ENCODE measurements around the gene MYH1. TPM values are rescaled to one million over a fixed set of nuclear protein-coding genes. Genes with fewer than 3 reads are reported as not detected.

The MYH1 gene
- total RNA-seq, 1 experiment from 2014 or later: not detected

DNA sequence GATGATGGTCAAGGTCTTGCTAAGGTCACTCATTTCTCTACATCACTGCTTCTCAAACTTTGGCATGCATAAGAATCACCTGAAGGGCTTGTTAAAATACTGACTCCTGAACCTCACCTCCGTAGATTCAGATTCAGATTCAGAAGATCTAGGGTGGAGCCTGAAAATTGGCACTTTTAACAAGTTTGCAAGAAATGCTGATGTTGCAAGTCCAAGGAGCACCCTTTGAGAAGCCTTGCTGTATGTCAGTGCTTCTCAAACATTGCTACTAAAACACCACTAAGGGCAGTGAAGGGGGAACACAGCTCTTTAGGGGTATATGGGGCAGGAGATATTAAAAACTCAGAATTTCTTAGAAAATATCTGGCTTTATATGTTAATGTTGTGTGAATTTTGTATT is 13.7 kb upstream of the MYH1 start:
- CTCF ChIA-PET: no interaction called here
- Mint-ChIP-seq H3K36me3 (ENCODE audit: insufficient read depth, unreplicated experiment) (no peaks in the 10 kb centered on the region), H3K27ac (ENCODE audit: unreplicated experiment) (no peak overlapping the region), H3K9me3 (ENCODE audit: low read depth, unreplicated experiment) (peaks cover 7% of the 10 kb centered on the region), H3K4me3 (ENCODE audit: low read depth, unreplicated experiment) (no peak overlapping the region), H3K4me1 (ENCODE audit: low read depth, unreplicated experiment) (no peaks in the 10 kb centered on the region), H3K27me3 (ENCODE audit: unreplicated experiment) (no peaks in the 10 kb centered on the region)
- no peak for DNase-seq
- TF ChIP-seq, protein P1, sequence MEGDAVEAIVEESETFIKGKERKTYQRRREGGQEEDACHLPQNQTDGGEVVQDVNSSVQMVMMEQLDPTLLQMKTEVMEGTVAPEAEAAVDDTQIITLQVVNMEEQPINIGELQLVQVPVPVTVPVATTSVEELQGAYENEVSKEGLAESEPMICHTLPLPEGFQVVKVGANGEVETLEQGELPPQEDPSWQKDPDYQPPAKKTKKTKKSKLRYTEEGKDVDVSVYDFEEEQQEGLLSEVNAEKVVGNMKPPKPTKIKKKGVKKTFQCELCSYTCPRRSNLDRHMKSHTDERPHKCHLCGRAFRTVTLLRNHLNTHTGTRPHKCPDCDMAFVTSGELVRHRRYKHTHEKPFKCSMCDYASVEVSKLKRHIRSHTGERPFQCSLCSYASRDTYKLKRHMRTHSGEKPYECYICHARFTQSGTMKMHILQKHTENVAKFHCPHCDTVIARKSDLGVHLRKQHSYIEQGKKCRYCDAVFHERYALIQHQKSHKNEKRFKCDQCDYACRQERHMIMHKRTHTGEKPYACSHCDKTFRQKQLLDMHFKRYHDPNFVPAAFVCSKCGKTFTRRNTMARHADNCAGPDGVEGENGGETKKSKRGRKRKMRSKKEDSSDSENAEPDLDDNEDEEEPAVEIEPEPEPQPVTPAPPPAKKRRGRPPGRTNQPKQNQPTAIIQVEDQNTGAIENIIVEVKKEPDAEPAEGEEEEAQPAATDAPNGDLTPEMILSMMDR (IDR thresholded peaks at IDR 0.05; ENCODE audit: unreplicated experiment): no peak
- BruUV-seq (replicated peaks): no TSS peak
- intact Hi-C loops (cut with micrococcal nuclease; ENCODE audit: unreplicated experiment): no loop called here

DNA sequence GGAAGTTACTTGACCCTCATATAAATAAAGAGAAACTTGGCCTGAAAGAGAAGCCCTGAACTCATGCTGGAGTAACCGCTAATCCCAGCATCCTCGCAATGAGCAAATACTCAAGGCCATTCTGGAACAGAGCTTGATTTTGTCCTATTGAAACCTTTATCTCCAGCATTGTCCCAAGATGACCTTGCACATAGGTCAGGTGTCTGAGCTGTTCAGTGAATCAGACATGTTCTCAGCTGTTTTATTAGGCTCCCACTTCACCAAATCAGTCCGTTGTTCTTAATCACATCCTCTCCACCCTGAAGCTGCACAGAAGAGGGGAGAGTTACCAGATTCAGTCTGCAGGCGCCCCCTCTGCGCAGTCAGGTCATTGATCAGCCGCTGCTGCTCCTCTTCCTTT is 9.1 kb upstream of the MYH1 start:
- no peaks in the 10 kb centered on the region for H3K4me1 Mint-ChIP-seq (ENCODE audit: low read depth, unreplicated experiment)
- peaks cover 12% of the 10 kb centered on the region for H3K9me3 Mint-ChIP-seq (ENCODE audit: low read depth, unreplicated experiment)
- H3K27me3 Mint-ChIP-seq (ENCODE audit: unreplicated experiment): no peaks in the 10 kb centered on the region
- TF ChIP-seq, protein P1 (IDR thresholded peaks at IDR 0.05; ENCODE audit: unreplicated experiment): no peak
- CTCF ChIA-PET: no interaction called here
- no peak overlapping the region for H3K4me3 Mint-ChIP-seq (ENCODE audit: low read depth, unreplicated experiment)
- intact Hi-C loops (cut with micrococcal nuclease; ENCODE audit: unreplicated experiment): no loop called here
- DNase-seq: no peak
- H3K27ac Mint-ChIP-seq (ENCODE audit: unreplicated experiment): no peak overlapping the region
- no TSS peak for BruUV-seq (replicated peaks)
- H3K36me3 Mint-ChIP-seq (ENCODE audit: insufficient read depth, unreplicated experiment): no peaks in the 10 kb centered on the region

DNA sequence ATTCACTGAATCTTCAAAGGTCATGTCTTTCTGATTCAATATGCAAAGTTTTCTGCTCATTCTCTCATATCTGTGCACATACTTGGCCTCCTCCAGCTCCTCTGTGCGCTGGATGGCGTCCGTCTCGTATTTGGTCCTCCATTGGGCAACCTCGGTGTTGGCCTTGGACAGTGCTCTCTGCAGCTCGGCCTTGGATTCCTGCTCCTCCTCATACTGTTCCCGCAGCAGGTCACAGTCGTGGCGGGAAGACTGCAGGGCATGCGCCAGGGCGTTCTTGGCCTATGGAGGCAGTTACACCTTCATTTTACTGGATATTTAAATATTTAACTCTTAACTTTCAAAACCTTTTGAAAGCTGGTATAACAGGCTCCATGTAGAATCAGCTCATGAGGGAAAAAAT is 8.2 kb upstream of the MYH1 start:
- Mint-ChIP-seq H3K27me3 (ENCODE audit: unreplicated experiment) (no peaks in the 10 kb centered on the region), H3K9me3 (ENCODE audit: low read depth, unreplicated experiment) (peaks cover 12% of the 10 kb centered on the region), H3K4me1 (ENCODE audit: low read depth, unreplicated experiment) (no peaks in the 10 kb centered on the region), H3K36me3 (ENCODE audit: insufficient read depth, unreplicated experiment) (no peaks in the 10 kb centered on the region), H3K4me3 (ENCODE audit: low read depth, unreplicated experiment) (no peak overlapping the region), H3K27ac (ENCODE audit: unreplicated experiment) (no peak overlapping the region)
- no TSS peak for BruUV-seq (replicated peaks)
- TF ChIP-seq, protein P1 (IDR thresholded peaks at IDR 0.05; ENCODE audit: unreplicated experiment): no peak
- CTCF ChIA-PET: no interaction called here
- DNase-seq: no peak
- intact Hi-C loops (cut with micrococcal nuclease; ENCODE audit: unreplicated experiment): no loop called here

DNA sequence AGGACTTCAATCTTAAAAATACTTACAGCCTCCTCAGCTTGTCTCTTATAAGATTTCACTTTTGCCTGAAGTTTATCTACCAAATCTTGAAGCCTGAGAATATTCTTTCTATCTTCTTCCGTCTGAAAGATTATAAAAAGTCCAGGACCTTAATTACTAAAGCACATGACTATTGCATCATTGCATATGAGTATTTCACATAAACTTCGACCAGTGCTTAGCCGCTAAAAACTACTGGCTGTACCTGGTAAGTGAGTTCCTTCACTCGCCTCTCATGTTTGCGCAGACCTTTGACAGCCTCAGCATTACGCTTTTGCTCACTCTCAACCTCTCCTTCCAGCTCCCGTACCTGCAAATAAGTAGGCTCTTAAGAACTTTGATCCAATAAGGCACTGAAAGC is 4.7 kb upstream of the MYH1 start:
- no peak for DNase-seq
- Mint-ChIP-seq H3K4me1 (ENCODE audit: low read depth, unreplicated experiment) (no peaks in the 10 kb centered on the region), H3K4me3 (ENCODE audit: low read depth, unreplicated experiment) (no peak overlapping the region), H3K9me3 (ENCODE audit: low read depth, unreplicated experiment) (peaks cover 5% of the 10 kb centered on the region), H3K27ac (ENCODE audit: unreplicated experiment) (no peak overlapping the region), H3K27me3 (ENCODE audit: unreplicated experiment) (no peaks in the 10 kb centered on the region), H3K36me3 (ENCODE audit: insufficient read depth, unreplicated experiment) (no peaks in the 10 kb centered on the region)
- no TSS peak for BruUV-seq (replicated peaks)
- CTCF ChIA-PET: no interaction called here
- TF ChIP-seq, protein P1 (IDR thresholded peaks at IDR 0.05; ENCODE audit: unreplicated experiment): no peak
- intact Hi-C loops (cut with micrococcal nuclease; ENCODE audit: unreplicated experiment): no loop called here

DNA sequence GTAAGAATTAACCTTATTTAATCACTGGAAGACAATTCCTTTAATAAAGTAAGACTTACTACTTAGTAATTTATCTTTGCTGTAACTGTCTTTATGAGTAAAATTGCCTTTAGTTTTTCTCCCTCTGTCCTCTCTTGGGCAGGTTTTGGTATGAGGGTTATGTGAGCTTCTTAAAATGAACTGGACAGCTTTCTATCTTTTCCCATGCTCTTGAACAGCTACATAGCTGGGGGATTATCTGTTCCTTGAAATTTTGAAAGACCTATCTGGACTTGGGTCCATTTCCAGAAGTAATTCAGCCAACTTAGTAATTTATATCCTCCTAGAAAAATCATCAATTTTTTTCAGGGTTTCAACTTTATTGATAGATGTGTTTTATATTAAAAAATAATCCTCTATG is 3.6 kb upstream of the MYH1 start:
- H3K27me3 Mint-ChIP-seq (ENCODE audit: unreplicated experiment): no peaks in the 10 kb centered on the region
- intact Hi-C loops (cut with micrococcal nuclease; ENCODE audit: unreplicated experiment): no loop called here
- no peak overlapping the region for H3K27ac Mint-ChIP-seq (ENCODE audit: unreplicated experiment)
- H3K4me1 Mint-ChIP-seq (ENCODE audit: low read depth, unreplicated experiment): no peaks in the 10 kb centered on the region
- no TSS peak for BruUV-seq (replicated peaks)
- DNase-seq: no peak
- peaks cover 5% of the 10 kb centered on the region for H3K9me3 Mint-ChIP-seq (ENCODE audit: low read depth, unreplicated experiment)
- CTCF ChIA-PET: no interaction called here
- H3K36me3 Mint-ChIP-seq (ENCODE audit: insufficient read depth, unreplicated experiment): no peaks in the 10 kb centered on the region
- H3K4me3 Mint-ChIP-seq (ENCODE audit: low read depth, unreplicated experiment): no peak overlapping the region
- TF ChIP-seq, protein P1 (IDR thresholded peaks at IDR 0.05; ENCODE audit: unreplicated experiment): no peak

Measured in Calu3 (cell line).